Ishikawa (cell line): ENCODE results near the gene ZNF22.

Source experiments
- CEBPB ChIP-seq: IDR thresholded peaks from 2 replicates; pipeline ENCODE4 v1.6.1; 2012
- CREB1 ChIP-seq: IDR thresholded peaks from 2 replicates; pipeline ENCODE4 v1.6.1; 2012; ENCODE audit warnings: low read depth
- EGR1 ChIP-seq: IDR thresholded peaks from 2 replicates; pipeline ENCODE4 v1.6.1; 2012
- EP300 ChIP-seq: IDR thresholded peaks from 2 replicates; pipeline ENCODE4 v1.6.1; 2012; ENCODE audit warnings: borderline replicate concordance
- MAX ChIP-seq: IDR thresholded peaks from 2 replicates; pipeline ENCODE4 v1.6.1; 2012
- RAD21 ChIP-seq: IDR thresholded peaks from 2 replicates; pipeline ENCODE4 v1.6.1; 2012; ENCODE audit warnings: low read depth
- TAF1 ChIP-seq: IDR thresholded peaks from 2 replicates; pipeline ENCODE4 v1.6.1; 2012; ENCODE audit warnings: low read depth, mild to moderate bottlenecking
- TCF12 ChIP-seq: IDR thresholded peaks from 2 replicates; pipeline ENCODE4 v1.6.1; 2012; ENCODE audit warnings: low read depth
- USF1 ChIP-seq: IDR thresholded peaks from 2 replicates; pipeline ENCODE4 v1.6.1; 2012
- YY1 ChIP-seq: IDR thresholded peaks from 2 replicates; pipeline ENCODE4 v1.6.1; 2012; ENCODE audit warnings: low read depth

- TF ChIP-seq RAD21 (no peak), MAX (no peak), EP300 (no peak), CREB1 (no peak), TCF12 (no peak), CEBPB (no peak), YY1 (no peak), TAF1 (no peak), USF1 (no peak), EGR1 (no peak)
These were observed 9.8 kb upstream of the ZNF22 start for GRCh38 chr10:44990965-44991364.
